HEK293 (cell line): ENCODE results near the gene SLC15A4.
A peak's percentile ranks its signal among the peaks of the same experiment; 100 is the strongest.

Source experiments
- CTCF ChIA-PET: fragments of 350-600 bp; formaldehyde crosslinking; extraction: SDS; loops from one replicate; lab custom pipeline; 2021; ENCODE audit warnings: antibody characterized with exemption; lab: Yijun Ruan, JAX
- POLR2A ChIA-PET: fragments of 300-600 bp; formaldehyde crosslinking; extraction: SDS; loops from one replicate; lab custom pipeline; 2020; ENCODE audit warnings: antibody characterized with exemption, inconsistent platforms; lab: Yijun Ruan, JAX
- H3K27ac ChIP-seq: fragments of 200-500 bp; sonication (Bioruptor generic); 2 replicates; pipeline ENCODE4 v1.5.1; 2014; ENCODE audit warnings: low read depth, low read length, control low read depth, inconsistent platforms; ENCODE audit errors: extremely low read depth
- H3K36me3 ChIP-seq, 2 experiments: fragments of 200-500 bp in 1 of 2; sonication (Bioruptor generic) in 1 of 2; 1 replicate in 1 of 2; 2 replicates in 1 of 2; pipeline ENCODE4 v1.5.1; 2014 to 2017; ENCODE audit warnings: inconsistent platforms in 2 of 2, low read length in 2 of 2; ENCODE audit not compliant: control insufficient read depth in 2 of 2, insufficient read depth in 1 of 2
- H3K4me1 ChIP-seq: fragments of 200-500 bp; sonication (Bioruptor generic); 2 replicates; pipeline ENCODE4 v1.5.1; 2014; ENCODE audit warnings: mild to moderate bottlenecking, low read length, inconsistent platforms; ENCODE audit not compliant: control insufficient read depth, insufficient read depth
- H3K4me3 ChIP-seq: 2 replicates; pipeline ENCODE4 v1.5.1; 2011; ENCODE audit warnings: low read depth, mild to moderate bottlenecking, control low read depth, low read length, moderate library complexity
- H3K9me3 ChIP-seq: fragments of 200-500 bp; sonication (Bioruptor generic); 2 replicates; pipeline ENCODE4 v1.5.1; 2014; ENCODE audit warnings: low read depth, low read length, inconsistent platforms; ENCODE audit not compliant: control insufficient read depth, insufficient read depth
- GLI4 ChIP-seq: fragments of 450-650 bp; formaldehyde crosslinking; IDR thresholded peaks from 2 replicates; pipeline ENCODE4 v1.5.1; 2016; ENCODE audit warnings: missing biosample characterization, missing genetic modification characterization
- OSR2 ChIP-seq: fragments of 450-650 bp; formaldehyde crosslinking; IDR thresholded peaks from 2 replicates; pipeline ENCODE4 v1.5.1; 2016; ENCODE audit warnings: missing biosample characterization, missing genetic modification characterization
- TRIM28 ChIP-seq: IDR thresholded peaks from 2 replicates; pipeline ENCODE4 v1.6.1; 2011; ENCODE audit warnings: low read length, control low read depth, borderline replicate concordance
- ZBTB49 ChIP-seq: fragments of 450-650 bp; formaldehyde crosslinking; IDR thresholded peaks from 2 replicates; pipeline ENCODE4 v1.5.1; 2016; ENCODE audit warnings: missing biosample characterization, missing genetic modification characterization, low read depth
- ZFP3 ChIP-seq: fragments of 450-650 bp; formaldehyde crosslinking; IDR thresholded peaks from 2 replicates; pipeline ENCODE4 v1.5.1; 2016; ENCODE audit warnings: low read depth, missing biosample characterization, missing genetic modification characterization
- ZIC2 ChIP-seq: fragments of 450-650 bp; formaldehyde crosslinking; IDR thresholded peaks from 2 replicates; pipeline ENCODE4 v1.5.1; 2016; ENCODE audit warnings: missing biosample characterization, missing genetic modification characterization
- ZNF146 ChIP-seq: fragments of 450-650 bp; formaldehyde crosslinking; IDR thresholded peaks from 2 replicates; pipeline ENCODE4 v1.5.1; 2016; ENCODE audit warnings: missing biosample characterization, missing genetic modification characterization
- ZNF202 ChIP-seq: fragments of 450-650 bp; formaldehyde crosslinking; IDR thresholded peaks from 2 replicates; pipeline ENCODE4 v1.5.1; 2016; ENCODE audit warnings: missing biosample characterization, missing genetic modification characterization, borderline replicate concordance
- ZNF48 ChIP-seq: fragments of 450-650 bp; formaldehyde crosslinking; IDR thresholded peaks from 2 replicates; pipeline ENCODE4 v1.5.1; 2016; ENCODE audit warnings: missing biosample characterization, missing genetic modification characterization
- ZNF501 ChIP-seq: fragments of 450-650 bp; formaldehyde crosslinking; IDR thresholded peaks from 2 replicates; pipeline ENCODE4 v1.5.1; 2016; ENCODE audit warnings: missing biosample characterization, missing genetic modification characterization
- ZNF777 ChIP-seq: fragments of 450-650 bp; formaldehyde crosslinking; IDR thresholded peaks from 2 replicates; pipeline ENCODE4 v1.5.1; 2017; ENCODE audit warnings: missing biosample characterization, missing genetic modification characterization, borderline replicate concordance
- TF ChIP-seq, protein P1 (sequence below): fragments of 450-650 bp; formaldehyde crosslinking; IDR thresholded peaks from 2 replicates; pipeline ENCODE4 v1.5.1; 2016; ENCODE audit warnings: missing biosample characterization, missing genetic modification characterization
- TF ChIP-seq, protein P2 (sequence below): fragments of 450-650 bp; formaldehyde crosslinking; IDR thresholded peaks from 2 replicates; pipeline ENCODE4 v1.5.1; 2016; ENCODE audit warnings: missing biosample characterization, missing genetic modification characterization, borderline replicate concordance

Gene SLC15A4

DNA sequence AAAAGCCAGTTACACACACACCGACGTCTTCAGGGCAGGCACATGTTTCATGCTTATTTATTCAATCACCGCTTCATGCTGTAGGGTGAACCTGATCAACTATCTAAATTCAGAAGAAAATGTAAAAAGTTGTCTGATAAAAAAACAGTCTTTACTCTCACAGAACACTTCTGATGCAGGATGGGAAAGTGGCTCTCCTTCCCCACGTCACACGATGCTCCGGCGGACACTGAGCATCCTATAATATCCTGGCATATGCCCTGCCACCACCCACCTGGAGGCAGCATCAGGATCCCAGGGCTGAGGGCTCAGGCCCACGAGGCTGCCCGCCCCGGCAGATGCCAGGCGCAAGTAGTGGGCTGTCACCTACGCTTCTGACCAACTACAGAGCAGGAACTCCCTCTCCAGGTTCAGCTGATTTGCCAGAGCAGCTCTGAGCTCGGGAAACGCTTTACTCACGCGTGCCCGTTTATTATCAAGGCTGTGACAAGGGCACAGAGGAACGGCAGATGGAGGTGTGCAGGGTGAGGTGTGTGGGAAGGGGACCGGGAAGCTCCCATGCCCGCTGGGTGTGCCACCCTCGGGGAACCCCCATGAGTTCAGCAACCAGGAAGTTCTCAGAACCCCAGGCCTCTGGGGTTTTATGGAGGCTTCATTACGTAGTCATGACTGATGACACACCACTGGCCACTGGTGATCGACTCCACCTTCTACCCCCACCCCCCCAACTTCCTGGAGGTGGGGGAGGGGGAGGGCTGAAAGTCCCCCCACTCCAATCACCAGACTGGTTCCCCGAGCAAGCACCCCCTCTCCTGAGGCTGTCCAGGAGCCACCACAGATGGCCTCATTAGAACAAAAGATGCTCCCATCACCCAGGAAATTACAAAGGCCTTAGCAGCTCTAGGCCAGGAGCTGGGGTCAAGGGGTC, 32.1 kb downstream of the SLC15A4 start:
- CTCF ChIA-PET = interaction anchor here (0.7 kb wide), 1 partner anchor 9 kb away, joined by 5 read pairs; no protein-coding TSS in a partner anchor
- Histone ChIP-seq H3K9me3 (no peaks in the 10 kb centered on the region), H3K27ac (no peak overlapping the region), H3K4me3 (no peak overlapping the region), H3K36me3 (peaks cover 10 to 59% of the 10 kb centered on the region in 2 experiments), H3K4me1 (no peaks in the 10 kb centered on the region)
- TF ChIP-seq ZBTB49 (tag by site-specific recombination) (no peak), OSR2 (tag by site-specific recombination) (no peak), ZIC2 (tag by site-specific recombination) (0 out of 2 replicates have a peak, but pooled peaks have one; percentile 11), ZNF202 (tag by site-specific recombination) (no peak)
- POLR2A ChIA-PET = no interaction called here

DNA sequence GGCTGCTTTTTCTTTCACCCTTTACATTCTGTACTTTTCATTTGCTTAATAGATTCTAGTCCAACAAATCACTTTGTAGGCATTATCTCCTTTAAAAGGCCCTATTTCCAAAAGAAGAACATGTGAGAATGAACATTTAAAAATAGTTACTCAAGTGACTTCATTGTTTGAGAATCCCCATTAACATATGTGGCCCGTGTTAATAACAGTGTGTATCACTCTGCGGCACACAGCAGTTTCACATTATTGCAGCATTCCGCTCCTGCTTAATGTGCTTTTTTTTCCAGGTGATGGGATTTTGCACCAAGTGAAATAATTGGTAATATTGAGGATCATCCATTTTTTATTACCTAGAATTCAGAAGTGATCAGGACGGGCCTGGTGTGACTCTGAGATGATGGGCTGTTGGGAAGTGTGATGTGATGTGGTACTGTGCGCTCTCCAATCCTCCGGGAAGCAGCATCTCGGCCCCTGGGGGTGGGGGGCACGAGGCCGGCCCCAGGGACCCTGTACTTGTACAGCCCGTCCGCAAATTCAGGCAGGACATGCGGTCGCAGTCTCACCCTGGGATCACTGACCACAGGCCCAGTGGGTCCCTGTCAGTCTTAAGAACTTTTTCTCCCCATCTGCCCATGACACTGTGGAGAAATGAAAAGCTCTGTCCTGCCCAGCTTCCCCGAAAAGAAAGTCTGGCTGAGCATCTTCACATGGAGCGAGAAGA, 32.9 kb downstream of the SLC15A4 start:
- Histone ChIP-seq H3K27ac (no peak overlapping the region), H3K9me3 (no peaks in the 10 kb centered on the region), H3K36me3 (peaks cover 5 to 52% of the 10 kb centered on the region in 2 experiments), H3K4me3 (no peak overlapping the region), H3K4me1 (no peaks in the 10 kb centered on the region)
- TF ChIP-seq ZNF146 (tag by site-specific recombination) = no peak
- TF ChIP-seq, protein P1, sequence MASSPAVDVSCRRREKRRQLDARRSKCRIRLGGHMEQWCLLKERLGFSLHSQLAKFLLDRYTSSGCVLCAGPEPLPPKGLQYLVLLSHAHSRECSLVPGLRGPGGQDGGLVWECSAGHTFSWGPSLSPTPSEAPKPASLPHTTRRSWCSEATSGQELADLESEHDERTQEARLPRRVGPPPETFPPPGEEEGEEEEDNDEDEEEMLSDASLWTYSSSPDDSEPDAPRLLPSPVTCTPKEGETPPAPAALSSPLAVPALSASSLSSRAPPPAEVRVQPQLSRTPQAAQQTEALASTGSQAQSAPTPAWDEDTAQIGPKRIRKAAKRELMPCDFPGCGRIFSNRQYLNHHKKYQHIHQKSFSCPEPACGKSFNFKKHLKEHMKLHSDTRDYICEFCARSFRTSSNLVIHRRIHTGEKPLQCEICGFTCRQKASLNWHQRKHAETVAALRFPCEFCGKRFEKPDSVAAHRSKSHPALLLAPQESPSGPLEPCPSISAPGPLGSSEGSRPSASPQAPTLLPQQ (tag by site-specific recombination) = no peak
- TF ChIP-seq GLI4 (tag by site-specific recombination) = no peak
- TF ChIP-seq TRIM28 = no peak
- ChIA-PET POLR2A (no interaction called here), CTCF (interaction anchor here (0.7 kb wide), 1 partner anchor 8 kb away, joined by 5 read pairs; no protein-coding TSS in a partner anchor)

DNA sequence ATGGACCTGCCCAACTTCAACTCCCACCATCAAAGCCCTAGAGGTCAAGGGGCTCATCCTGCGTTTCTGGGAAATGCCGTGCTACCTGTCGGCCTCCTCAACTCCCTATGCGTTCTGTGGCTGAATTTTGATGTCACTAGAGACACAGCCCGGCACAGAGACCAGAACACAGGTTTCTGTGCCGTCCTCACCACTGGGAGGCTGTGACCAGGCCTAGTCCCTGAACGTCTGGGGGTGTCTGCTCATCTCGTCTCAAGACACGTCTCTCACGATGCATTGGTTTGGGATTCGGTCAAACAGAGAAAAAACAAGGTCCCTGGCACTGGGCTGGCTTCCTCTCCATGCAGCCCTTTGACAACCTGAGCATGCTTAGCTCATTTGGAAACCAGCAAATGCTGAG, 33.5 kb downstream of the SLC15A4 start:
- H3K4me1 ChIP-seq = no peaks in the 10 kb centered on the region
- no peaks in the 10 kb centered on the region for H3K9me3 ChIP-seq
- H3K4me3 ChIP-seq = no peak overlapping the region
- H3K27ac ChIP-seq = no peak overlapping the region
- ChIA-PET POLR2A (no interaction called here), CTCF (interaction anchor here (1.0 kb wide), 1 partner anchor 8 kb away, joined by 3 read pairs; no protein-coding TSS in a partner anchor)
- peaks cover 5 to 46% of the 10 kb centered on the region in 2 experiments; a peak in 2 of 3 replicates for H3K36me3 ChIP-seq
- TF ChIP-seq, protein P2, sequence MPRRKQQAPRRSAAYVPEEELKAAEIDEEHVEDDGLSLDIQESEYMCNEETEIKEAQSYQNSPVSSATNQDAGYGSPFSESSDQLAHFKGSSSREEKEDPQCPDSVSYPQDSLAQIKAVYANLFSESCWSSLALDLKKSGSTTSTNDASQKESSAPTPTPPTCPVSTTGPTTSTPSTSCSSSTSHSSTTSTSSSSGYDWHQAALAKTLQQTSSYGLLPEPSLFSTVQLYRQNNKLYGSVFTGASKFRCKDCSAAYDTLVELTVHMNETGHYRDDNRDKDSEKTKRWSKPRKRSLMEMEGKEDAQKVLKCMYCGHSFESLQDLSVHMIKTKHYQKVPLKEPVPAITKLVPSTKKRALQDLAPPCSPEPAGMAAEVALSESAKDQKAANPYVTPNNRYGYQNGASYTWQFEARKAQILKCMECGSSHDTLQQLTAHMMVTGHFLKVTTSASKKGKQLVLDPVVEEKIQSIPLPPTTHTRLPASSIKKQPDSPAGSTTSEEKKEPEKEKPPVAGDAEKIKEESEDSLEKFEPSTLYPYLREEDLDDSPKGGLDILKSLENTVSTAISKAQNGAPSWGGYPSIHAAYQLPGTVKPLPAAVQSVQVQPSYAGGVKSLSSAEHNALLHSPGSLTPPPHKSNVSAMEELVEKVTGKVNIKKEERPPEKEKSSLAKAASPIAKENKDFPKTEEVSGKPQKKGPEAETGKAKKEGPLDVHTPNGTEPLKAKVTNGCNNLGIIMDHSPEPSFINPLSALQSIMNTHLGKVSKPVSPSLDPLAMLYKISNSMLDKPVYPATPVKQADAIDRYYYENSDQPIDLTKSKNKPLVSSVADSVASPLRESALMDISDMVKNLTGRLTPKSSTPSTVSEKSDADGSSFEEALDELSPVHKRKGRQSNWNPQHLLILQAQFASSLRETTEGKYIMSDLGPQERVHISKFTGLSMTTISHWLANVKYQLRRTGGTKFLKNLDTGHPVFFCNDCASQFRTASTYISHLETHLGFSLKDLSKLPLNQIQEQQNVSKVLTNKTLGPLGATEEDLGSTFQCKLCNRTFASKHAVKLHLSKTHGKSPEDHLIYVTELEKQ (tag by site-specific recombination) = no peak
- TF ChIP-seq ZFP3 (tag by site-specific recombination) (no peak), ZNF501 (tag by site-specific recombination) (no peak), ZNF777 (no peak), ZNF48 (tag by site-specific recombination) (no peak)
